Dermis blood vessel endothelial cell (primary cell): ENCODE data around the gene CDH13. TPM values are rescaled to one million over a fixed set of nuclear protein-coding genes. Genes with fewer than 3 reads are reported as not detected.
A peak's percentile ranks its signal among the peaks of the same experiment; 100 is the strongest.

Experiments used
- DNase-seq: peaks from one replicate; pipeline ENCODE4 v3.0.0; 2010
- total RNA-seq: library from RNA; depleted of rRNA; stranded (reverse); fragments of >200 nt; gene quantifications from 2 replicates; pipeline ENCODE4 v1.2.3, GENCODE V29; 2014

The CDH13 gene
- total RNA-seq, 1 donor from 2014 or later, result 135 TPM

- no peak for DNase-seq
Observed at GRCh38 chr16:83128041-83128440, 501.3 kb downstream of the CDH13 start.

GRCh38 chr16:83130039-83130438 is 503.3 kb downstream of the CDH13 start:
- DNase-seq, result no peak

- DNase-seq, result no peak
Observed at GRCh38 chr16:83134638-83135037, 507.9 kb downstream of the CDH13 start.

- DNase-seq, result no peak
Observed at GRCh38 chr16:83136419-83136818, 509.6 kb downstream of the CDH13 start.

GRCh38 chr16:83136924-83137323 is 510.2 kb downstream of the CDH13 start:
- no peak for DNase-seq

- DNase-seq, result no peak
Observed at GRCh38 chr16:83137326-83137781, 510.6 kb downstream of the CDH13 start.

- no peak for DNase-seq
Observed at GRCh38 chr16:83137894-83138293, 511.1 kb downstream of the CDH13 start.

- no peak for DNase-seq
Observed at GRCh38 chr16:83138512-83138911, 511.7 kb downstream of the CDH13 start.

- no peak for DNase-seq
Observed at GRCh38 chr16:83138976-83139690, 512.4 kb downstream of the CDH13 start.

- no peak for DNase-seq
Observed at GRCh38 chr16:83143788-83144187, 517.0 kb downstream of the CDH13 start.

GRCh38 chr16:83145297-83145696 is 518.5 kb downstream of the CDH13 start:
- DNase-seq, result no peak

GRCh38 chr16:83147244-83147643 is 520.5 kb downstream of the CDH13 start:
- no peak for DNase-seq

- DNase-seq, result no peak
Observed at GRCh38 chr16:83158320-83158957, 531.7 kb downstream of the CDH13 start.

GRCh38 chr16:83159049-83159448 is 532.3 kb downstream of the CDH13 start:
- DNase-seq, result no peak

GRCh38 chr16:83160287-83161020 is 533.7 kb downstream of the CDH13 start:
- DNase-seq, result no peak

GRCh38 chr16:83162791-83163190 is 536.0 kb downstream of the CDH13 start:
- DNase-seq, result no peak

GRCh38 chr16:83164816-83165215 is 538.0 kb downstream of the CDH13 start:
- DNase-seq, result no peak

GRCh38 chr16:83171396-83171795 is 544.6 kb downstream of the CDH13 start:
- no peak for DNase-seq

GRCh38 chr16:83174671-83175070 is 547.9 kb downstream of the CDH13 start:
- DNase-seq, result no peak

- no peak for DNase-seq
Observed at GRCh38 chr16:83176802-83177201, 550.0 kb downstream of the CDH13 start.

GRCh38 chr16:83185902-83186301 is 559.1 kb downstream of the CDH13 start:
- DNase-seq, result no peak

GRCh38 chr16:83187405-83187804 is 560.6 kb downstream of the CDH13 start:
- peak; percentile 64 for DNase-seq

- DNase-seq, result no peak
Observed at GRCh38 chr16:83196796-83197195, 570.0 kb downstream of the CDH13 start.

- DNase-seq, result no peak
Observed at GRCh38 chr16:83197450-83197849, 570.7 kb downstream of the CDH13 start.
